Activated naive CD4-positive, alpha-beta T cell treated with Interleukin-2 at 50 U/mL for 16 hours (primary cell): ENCODE data around the gene DLL1.
"Not testable (repeated sequence)": the region's sequence is repeated elsewhere in the genome, so short reads cannot be mapped to it uniquely, and the experiment has no call there.

Experiments
- DNase-seq: peaks from one replicate; pipeline ENCODE4 v3.0.0-alpha.2; 2020

DLL1 gene

DNA sequence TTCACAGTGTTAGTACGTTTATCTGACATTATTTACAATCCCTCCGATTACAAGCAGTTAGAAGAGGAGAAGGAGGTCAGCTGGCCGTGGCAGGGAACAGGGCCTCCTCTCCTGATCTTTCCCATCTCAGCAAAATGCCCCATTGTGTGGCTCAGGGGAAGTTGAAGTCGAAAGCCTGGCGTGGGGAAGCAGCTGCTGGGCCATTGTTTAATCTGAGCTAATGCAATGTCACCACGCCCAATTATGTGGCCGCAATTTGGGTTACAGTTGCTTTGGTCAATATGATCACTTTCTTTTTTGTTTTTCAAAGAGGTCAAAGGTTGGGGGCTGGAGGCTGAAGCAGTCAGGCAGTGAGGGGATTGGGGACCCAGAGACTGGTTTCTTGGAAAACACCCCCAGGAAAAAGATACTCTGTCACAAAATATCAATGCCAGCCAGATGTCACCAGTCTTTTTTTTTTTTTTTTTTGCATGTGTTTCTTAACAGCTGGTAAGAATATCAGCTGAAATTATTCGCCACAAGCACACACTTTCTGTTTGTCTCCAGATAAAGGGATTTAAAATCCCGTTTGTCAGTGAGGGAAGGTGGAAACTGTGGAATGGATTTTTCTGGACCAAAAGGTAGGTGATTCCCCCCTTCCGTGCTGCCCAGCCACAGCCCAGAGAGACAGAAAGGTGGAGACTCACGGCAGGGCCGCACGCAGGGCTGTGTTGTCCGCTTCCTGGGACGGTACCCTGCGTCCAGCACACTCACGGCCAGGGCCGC lies 24.6 kb downstream of the DLL1 start:
- DNase-seq: no peak

DNA sequence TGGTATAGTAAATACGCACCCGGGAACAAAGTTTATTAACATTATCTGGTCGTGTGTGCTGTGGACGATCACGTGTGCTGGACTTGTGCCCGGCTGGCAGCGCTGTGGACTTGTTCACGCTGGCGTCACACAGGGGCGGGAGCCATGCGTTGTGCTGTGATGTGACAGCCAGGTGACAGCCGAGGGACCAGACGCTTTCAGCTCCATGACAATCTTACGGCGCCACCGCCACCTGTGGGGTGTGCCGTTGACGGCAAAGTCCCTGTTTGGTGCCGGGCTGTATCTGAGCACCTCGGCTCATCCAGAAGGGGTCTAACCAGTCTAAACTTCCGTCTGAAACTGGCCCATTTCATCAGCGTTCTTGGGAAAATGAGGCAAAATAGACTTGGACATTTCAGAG lies 25.2 kb downstream of the DLL1 start:
- DNase-seq: no peak

DNA sequence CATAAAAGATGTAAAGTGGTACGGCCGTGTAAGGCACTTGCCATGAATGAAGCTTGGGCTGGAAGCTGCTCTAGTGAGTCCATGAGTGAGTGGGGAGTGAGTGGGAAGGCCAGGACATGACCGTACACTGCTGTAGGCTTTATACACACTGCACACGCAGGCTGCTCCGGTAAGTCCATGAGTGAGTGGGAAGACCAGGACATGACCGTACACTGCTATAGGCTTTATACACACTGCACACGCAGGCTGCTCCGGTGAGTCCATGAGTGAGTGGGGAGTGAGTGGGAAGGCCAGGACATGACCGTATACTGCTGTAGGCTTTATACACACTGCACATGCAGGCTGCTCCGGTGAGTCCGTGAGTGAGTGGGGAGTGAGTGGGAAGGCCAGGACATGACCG lies 26.2 kb downstream of the DLL1 start:
- not testable (repeated sequence) for DNase-seq

DNA sequence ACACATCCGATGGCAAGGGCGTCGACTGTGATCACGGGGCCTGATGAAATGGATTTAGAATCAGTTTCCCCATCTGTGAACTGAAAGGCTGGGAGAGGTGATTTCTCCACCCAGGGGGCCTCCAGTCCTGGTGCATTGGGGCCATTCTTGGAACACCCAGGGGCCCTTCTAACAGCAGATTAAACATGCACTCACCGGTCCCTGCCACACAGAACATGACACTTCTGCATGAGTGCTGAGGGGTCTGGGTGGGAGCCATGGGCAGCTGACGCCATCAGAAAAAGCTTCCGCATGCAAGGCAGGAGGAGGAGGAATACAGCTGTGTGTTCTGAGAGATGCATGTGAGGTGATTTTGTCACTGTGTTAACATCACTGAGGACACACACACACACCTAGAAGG lies 26.8 kb downstream of the DLL1 start:
- DNase-seq: no peak

DNA sequence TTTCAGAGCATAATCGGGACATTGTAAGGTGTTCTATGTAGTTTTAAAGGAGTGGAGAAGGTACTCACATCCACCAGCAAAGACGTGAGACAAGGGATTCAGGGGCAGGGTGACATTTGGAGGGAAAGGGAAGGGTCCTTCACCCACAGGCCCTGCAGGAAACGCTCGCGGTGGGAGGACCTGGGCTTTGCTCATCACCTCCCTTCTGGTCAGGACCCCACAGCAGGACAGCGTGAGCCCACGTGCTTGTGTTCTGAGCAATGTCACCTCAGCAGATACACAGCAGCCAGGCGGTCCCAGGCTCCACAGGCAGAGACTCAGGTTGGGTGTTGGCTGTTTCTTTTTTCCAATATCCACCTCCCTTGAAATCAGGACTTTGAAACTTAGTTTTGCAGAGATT lies 27.5 kb downstream of the DLL1 start:
- DNase-seq: no peak

DNA sequence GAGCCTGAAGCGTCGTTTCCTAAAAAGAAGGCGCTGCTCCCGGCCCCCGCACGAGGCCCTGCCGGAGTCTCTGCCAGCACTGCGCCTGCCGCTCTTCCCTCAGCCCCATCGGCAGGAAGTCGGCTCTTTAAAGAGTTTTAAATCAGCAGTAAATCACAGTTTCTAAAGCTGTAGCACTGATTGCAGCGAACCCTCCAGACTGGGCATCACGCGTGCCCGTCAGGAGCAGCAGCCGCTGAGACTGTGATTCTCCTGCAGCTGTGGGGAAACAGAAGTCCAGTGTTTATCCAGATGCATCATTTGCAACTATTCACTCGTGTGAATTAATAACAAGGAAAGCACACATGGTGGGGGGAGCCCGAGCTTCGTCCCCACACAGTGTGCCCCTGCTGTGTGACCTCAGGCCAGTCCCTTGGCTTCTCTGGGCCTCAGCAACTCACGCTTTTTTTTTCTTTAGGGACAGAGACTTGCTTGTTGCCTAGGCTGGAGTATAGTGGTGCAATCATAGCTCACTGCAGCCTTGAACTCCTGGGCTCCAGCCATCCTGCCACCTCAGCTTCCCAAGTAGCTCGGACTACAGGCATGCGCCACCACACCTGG lies 28.3 kb downstream of the DLL1 start:
- DNase-seq: no peak

DNA sequence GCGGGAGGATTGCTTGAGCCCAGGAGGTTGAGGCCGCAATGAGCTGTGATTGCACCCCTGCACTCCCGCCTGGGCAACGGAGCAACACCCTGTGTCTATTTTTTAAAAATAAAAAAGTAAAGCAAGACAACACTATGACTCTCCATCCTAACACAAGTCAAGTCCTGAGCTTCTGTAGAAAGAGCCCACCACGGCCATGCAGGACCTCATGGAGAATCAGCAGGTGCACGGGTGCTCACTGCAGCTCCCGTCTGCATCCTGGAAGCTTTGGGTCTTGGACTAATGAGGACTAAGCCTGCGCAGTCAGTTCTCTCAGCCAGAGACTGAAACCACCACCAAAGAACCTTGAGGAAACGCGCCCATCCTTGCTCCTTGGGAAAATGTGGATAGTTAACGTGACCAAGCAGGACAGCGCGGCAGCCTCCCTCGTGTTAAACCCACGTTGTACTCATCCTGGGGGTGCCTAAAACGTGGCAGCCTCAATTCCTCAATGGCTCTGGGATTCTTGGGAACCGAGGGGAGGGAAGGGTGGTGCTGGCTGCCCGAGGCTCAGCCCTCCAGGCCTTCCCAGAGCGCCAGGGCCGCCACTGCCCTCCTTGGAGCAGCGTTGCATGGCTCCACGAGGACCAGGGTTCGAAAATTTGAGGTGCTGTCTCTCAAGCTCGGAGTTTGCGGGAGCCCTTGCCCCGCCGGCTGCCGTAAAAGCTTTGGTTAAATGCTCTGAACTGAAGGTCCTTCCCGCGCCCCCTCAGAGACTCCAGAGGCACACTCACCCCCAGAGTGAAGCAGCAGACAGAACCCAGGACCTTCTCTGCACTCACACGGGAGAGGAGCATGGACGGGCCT lies 29.0 kb downstream of the DLL1 start:
- DNase-seq: no peak

DNA sequence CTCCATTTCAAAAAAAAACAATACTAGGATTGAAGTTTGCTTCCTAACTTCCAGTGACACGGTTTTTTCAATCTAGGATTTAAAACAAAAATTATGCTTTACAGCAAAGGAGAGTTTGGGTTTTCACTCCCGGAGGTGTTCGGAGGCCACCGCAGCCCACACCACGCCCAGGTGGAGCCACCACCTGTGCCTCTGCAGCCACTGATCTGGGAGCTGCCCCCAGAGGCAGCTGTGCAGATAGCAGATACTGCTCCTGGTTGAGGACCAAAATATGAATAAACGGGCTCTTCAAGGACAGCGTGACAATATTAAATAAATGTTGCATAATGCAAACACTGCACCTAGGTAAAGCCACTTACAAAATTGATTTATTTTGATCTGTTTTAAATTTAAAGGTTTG lies 30.2 kb downstream of the DLL1 start:
- DNase-seq: no peak

DNA sequence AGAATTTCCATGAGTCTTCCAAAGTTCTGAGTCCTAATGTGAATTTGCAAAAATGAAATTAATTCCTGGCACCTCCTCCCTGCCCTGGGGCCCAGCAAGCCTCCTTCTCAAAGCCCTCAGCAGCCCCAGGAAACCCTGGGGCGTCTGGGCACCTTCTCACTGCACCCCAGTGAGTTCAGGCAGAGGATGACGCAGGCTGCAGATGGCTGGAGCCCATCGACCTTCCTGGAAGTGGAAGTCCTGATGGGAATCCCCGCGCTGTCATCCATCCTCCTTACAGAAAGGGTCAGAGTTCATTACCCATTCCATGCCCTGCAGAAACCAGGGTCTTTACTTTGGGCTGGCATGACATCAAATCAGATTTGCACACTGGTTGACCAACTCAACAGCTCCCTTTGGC lies 31.6 kb downstream of the DLL1 start:
- no peak for DNase-seq

DNA sequence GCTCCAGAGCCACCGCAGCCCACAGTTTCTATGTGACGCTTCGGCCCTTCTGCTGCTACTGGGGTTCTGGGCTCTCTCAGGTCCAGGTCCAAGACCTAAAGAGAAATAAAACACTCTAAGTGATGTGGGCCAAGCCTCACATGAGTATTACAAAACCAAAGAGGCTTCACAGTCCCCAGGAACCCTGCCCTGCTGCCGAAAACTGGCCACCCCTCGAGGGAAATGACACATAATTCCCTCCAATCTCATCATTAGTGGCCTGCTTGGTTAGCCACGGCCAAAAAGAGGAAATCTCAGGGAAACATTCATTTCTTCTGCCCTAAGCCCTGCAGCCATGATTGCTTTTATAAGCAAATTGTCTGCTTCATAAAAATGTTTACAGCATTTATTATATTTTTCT lies 32.5 kb downstream of the DLL1 start:
- DNase-seq: no peak

DNA sequence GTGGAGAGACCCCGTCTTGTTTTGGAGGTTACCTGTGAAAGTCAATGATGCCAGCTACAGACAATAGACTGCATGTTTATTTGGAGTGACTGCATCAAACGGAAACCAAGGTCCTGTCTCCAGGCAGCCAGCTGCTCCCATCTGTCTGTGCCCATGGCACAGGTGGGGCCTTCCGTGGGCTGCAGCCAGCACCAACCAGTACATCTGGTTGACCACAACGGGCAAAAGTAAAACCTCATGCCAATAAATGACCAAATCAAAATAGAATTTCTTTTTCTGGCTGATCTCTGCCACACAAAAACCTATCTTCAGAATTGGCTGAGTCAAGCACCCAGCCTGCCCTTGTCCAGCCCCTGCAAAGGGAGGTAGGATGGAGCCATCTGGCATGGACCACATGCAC lies 33.5 kb downstream of the DLL1 start:
- DNase-seq: no peak

DNA sequence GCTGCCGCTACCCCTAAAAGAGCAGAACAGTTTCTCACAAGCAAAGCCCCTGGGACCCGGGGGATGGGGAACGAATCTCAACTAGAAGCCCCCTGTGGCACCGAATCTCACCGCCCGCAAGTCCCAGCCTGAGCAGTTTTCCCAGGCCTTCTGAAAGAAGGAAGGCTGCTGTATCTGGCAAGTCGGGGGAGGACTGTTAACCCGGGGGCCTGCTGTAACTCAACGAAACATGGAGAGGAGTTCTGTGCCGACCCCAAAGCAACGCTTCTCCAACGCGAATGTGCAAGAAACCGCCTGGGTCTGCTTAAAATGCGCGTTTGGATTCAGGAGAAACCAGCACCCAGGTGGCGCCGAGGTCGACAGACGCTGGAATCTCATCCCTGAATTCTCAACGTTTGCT lies 34.2 kb downstream of the DLL1 start:
- no peak for DNase-seq

DNA sequence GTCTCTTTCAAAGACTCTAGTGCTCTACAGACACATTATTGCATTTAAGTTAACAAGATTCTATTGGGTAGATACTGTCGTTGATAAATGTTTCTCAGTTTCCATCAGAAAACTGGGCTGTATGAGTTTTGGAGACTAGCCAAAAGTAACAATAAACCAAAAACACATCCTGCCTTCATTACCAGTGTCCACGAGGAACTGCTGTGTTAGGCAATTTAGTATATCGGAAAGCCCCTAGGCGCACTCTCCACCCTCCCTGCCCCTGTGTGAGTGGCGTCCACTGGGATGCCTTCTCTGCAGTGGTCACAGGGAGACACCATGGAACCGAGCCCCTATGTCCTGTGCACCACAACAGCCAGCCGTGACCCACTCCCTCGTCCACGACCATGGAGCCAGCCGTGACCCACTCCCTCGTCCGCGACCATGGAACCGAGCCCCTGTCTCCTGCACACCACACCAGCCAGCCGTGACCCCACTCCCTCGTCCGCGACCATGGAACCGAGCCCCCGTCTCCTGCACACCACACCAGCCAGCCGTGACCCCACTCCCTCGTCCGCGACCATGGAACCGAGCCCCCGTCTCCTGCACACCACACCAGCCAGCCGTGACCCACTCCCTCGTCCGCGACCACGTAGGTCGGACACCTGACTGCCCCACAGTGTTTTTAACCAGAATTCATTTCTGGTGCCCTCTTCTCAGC lies 35.3 kb downstream of the DLL1 start:
- no peak for DNase-seq

DNA sequence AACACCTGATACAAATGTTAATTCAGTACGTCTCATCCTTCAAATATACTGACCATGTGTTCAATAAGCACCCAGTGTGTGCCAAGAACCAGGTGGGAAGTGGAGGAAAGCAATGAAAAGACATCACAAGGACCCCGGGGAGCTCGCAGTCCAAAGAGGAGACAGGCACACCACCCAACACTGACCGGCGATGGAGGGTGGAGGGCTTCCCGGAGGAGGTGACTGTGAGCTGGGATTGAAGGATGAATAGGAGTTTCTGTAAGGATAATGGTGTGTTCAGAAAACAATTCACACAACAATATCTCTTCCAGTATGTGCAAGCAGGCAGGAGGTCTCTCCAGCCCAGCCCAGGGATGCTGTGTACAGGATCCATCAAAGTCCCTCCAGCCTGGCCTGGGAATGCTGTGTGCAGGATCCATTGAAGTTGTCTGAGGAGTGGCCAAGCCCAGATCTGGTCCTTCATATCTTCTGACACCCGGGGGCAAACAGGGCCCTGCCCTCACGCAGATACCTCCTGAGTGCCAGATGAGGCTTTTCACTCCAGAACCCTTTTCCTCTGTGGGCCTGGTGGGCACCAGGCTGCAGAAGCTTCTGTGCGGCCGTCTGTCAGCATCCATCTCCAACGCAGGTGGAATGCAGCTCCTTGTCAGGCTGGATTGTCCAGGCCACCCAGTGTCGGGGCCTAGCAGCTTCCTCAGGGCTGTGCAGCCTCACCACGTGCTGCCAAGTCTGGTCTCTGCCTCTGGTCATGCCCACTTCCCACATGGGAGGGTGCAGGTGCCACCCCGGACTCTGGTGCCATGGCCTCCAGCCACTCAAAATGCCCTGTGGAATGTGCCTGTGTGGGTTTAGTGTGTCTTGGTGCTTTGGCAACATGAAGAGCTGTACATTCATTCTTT lies 36.3 kb downstream of the DLL1 start:
- DNase-seq: no peak

DNA sequence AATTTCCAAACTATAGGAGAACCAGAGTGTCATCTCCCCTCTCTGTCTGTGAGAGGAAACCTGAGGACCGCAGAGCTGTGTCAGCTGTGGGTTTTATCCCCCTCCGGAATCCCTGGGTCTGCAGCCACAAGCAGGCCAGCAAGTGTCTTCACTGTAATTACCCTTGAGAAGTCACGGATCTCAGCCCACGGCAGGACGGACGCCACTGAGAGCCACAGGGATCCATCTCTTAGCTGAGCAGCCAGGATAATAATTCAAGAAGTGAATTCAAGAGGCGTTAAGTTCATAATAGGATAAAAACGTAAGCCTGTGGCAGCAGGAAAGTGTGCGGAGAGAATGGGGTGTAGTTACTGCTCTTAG lies 37.0 kb downstream of the DLL1 start:
- DNase-seq: no peak

DNA sequence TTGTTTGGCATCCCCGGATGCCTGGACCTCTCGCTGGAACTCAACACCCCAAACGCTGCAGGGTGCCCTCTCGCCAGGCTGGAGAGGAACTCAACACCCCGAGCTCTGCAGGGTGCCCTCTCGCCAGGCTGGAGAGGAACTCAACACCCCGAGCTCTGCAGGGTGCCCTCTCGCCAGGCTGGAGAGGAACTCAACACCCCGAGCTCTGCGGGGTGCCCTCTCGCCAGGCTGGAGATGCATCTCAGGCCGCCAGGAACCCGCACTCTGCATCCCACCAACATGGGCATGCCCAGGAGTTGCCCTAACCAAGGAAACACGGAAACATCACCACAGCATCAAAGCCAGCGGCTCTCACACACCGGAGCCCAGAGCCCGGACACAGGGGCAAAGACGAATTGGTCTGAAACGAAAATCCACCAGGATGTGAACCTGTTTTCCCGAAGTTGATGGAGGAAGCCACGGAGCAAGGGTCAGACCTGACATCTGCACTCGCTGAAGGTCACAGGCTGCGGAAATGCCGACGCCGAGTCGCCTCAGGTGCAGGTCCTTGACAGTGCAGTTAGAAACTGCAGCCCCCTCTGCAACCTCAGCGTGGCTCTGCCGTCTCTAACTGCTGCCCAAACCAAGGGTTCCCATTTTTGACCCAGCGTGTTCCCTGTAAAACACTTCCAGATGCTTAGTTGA lies 37.5 kb downstream of the DLL1 start:
- DNase-seq: no peak

DNA sequence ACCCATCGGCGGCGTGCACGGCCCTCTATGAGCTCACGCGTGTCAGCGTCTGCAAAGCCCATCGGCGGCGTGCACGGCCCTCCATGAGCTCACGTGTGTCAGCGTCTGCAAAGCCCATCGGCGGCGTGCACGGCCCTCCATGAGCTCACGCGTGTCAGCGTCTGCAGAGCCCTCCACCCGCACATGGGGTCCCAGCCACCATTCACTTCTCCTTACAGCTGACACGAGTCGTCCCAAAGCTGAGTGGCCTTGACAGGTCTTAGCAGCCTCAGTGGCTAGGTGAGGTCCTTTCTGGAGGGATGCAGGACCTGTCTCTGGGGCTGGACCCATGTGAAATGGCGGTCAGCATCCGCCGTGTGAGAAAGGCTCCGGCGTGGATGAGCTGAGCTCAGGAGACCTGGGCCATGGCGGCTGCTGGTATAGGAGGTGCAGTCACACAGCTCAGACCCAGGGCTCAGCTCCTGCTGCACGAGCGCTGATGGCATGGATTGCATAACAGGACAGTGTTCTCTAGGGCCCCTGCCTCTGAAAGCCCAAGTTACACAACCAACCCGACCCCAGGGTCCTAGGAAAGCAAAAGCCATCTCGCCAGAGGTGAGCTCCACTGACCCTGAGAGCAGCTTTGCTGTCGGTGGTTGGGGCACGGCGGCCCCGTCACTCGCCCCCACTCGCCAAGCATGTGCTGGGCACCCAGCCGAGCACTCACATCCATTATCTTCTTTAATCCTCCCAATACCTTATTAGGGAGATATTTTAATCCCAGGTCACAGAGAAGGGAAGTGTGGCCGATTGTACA lies 38.9 kb downstream of the DLL1 start:
- DNase-seq: no peak

DNA sequence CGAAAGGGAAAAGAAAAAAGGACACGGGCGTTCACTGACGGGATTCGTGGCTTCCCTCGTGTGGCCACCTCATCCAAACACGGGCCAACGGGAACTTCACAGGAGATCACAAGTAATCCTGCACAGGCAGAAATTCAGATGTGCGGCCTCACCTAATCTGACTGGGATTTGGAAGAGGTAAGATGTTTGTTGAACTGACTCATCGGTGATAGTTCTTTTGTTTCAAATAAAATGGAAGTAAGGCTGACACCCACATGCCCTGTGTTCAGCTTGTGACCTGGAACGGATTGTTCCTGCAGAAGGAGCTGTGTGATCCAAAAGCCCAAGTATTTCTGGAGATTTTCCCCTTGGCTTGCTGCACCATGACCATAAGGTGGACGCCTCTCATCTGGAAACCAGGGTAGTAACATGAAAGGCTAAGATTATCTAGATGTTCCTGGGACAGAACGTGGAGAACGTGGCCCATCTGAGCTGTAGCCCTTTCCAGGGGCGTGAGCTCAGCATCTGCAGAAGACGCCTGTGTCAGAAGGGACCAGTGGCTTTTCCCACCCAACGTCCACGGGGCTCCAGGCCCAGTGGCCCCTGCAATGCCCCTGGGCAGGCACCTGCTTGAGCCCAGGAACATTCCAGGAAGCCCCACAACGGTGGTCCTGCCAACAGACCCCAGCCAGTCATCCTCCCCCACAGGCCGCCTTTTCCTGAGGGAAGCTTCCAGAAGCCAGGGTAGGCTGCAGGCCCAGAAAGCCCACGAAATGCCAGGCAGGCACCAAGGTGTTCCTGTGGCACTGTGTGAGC lies 39.7 kb downstream of the DLL1 start:
- no peak for DNase-seq

DNA sequence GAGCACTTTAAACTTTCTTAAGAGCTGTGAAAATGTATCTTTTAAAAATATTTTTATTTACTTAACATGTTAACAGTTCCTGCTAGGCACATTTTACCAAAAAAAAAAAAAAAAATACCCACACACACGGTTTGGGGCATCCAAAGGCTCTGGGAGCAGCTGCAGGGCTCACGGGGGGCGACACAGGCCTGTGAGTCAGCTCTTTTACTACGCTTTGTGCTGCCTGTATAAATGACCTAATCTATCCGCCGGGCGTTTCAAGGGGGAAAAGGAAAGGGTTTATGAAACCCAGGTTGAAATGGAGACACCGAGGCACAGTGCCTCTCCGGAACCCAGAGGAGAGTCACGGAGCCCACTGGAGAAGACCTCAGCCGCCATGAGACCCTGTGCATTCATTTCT lies 40.4 kb downstream of the DLL1 start:
- no peak for DNase-seq

DNA sequence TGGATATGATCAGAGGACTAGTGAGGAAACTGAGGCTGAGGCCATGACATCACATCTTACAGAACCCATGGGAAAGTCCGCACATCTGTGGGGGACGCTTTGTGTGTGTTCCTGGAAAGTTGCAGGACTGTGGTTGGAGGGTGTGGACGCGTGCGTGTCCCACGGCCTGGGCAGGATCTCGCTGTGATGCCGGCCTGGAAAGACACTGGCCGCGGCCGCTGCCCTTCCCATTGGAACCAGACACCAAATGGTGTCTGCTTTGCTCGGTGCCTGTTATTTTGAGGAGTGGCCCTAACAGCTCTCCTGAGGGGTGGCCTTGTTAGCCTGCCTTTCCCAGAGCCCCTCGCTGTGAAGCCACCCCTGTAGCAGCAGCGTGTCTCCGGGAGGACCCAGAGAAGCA lies 41.1 kb downstream of the DLL1 start:
- no peak for DNase-seq
